HCT116 (cell line): Measurements from ENCODE around the gene CREBL2. TPM values are rescaled to one million over a fixed set of nuclear protein-coding genes. Genes with fewer than 3 reads are reported as not detected.

Experiments
- ATAC-seq: fragments of 200-7000 bp; cut with Tn5 transposase; 2 replicates; pipeline ENCODE4 v1.9.1; 2020; ENCODE audit warnings: mild to moderate bottlenecking, moderate library complexity
- BruUV-seq: library from RNA; stranded (reverse); fragments of 400-500 nt; replicated peaks from 2 replicates; lab custom pipeline; 2021; lab: Mats Ljungman, UMichigan
- CTCF ChIA-PET: fragments of 300-600 bp; sonication (Branson Sonifier 250); formaldehyde crosslinking; loops from one replicate; lab custom pipeline; 2021; ENCODE audit warnings: antibody characterized with exemption; lab: Charles Lee
- POLR2A ChIA-PET: fragments of 300-600, 350-600 bp; sonication (Branson Sonifier 250); formaldehyde crosslinking; loops from one replicate; lab custom pipeline; 2021; ENCODE audit warnings: antibody characterized with exemption; lab: Charles Lee
- RAD21 ChIA-PET, 2 experiments: fragments of 300-600 bp; sonication (Branson Sonifier 250); formaldehyde crosslinking; loops; one replicate each; lab custom pipeline; 2023; ENCODE audit warnings: low total read pairs in 2 of 2; ENCODE audit not compliant: uncharacterized antibody in 2 of 2, unreplicated experiment in 2 of 2, low non-redundant PET in 1 of 2; lab: Charles Lee
- DNase-seq: peaks from one replicate; pipeline ENCODE4 v3.0.0-alpha.2; 2010; ENCODE audit warnings: low read depth, low spot score
- H2AFZ ChIP-seq: fragments of 200-600 bp; shearing (Covaris generic), sonication (generic); 2 replicates; pipeline ENCODE4 v1.6.1; 2017; ENCODE audit warnings: low read depth, mixed run types, mixed read lengths, antibody characterized with exemption, low read length; ENCODE audit not compliant: poor library complexity, severe bottlenecking
- H3K27ac ChIP-seq: 2 replicates; pipeline ENCODE4 v1.5.1; 2012; ENCODE audit warnings: low read depth, low read length
- H3K27me3 ChIP-seq: fragments of 200-600 bp; sonication (generic); 2 replicates; pipeline ENCODE4 v1.6.1; 2016; ENCODE audit warnings: mixed run types, low read length, mixed read lengths; ENCODE audit not compliant: insufficient read depth
- H3K36me3 ChIP-seq, 2 experiments: fragments of 200-500 bp in 1 of 2; fragments of 200-600 bp in 1 of 2; sonication (Bioruptor generic) in 1 of 2; sonication (generic) in 1 of 2; 2 replicates each; pipeline versions ENCODE4 v1.5.1 to v1.6.1; 2014 to 2016; ENCODE audit warnings: low read length in 2 of 2, inconsistent platforms in 1 of 2, mixed read lengths in 1 of 2, mixed run types in 1 of 2; ENCODE audit not compliant: insufficient read depth in 2 of 2, control insufficient read depth in 1 of 2
- H3K4me1 ChIP-seq, 2 experiments: fragments of 200-600 bp in 1 of 2; sonication (generic) in 1 of 2; 2 replicates each; pipeline versions ENCODE4 v1.5.1 to v1.6.1; 2012 to 2017; ENCODE audit warnings: low read length in 2 of 2, inconsistent platforms in 1 of 2, mild to moderate bottlenecking in 1 of 2, mixed read lengths in 1 of 2, mixed run types in 1 of 2, moderate library complexity in 1 of 2; ENCODE audit not compliant: insufficient read depth in 2 of 2, control insufficient read depth in 1 of 2
- H3K4me2 ChIP-seq: fragments of 200-600 bp; sonication (generic); 2 replicates; pipeline ENCODE4 v1.6.1; 2017; ENCODE audit warnings: mixed run types, low read length, mixed read lengths
- H3K4me3 ChIP-seq, 2 experiments: fragments of 200-600 bp in 1 of 2; sonication (generic) in 1 of 2; replicated peaks in 1 of 2; 2 replicates each; pipeline ENCODE4 v1.5.1; 2011 to 2016; ENCODE audit warnings: low read length in 2 of 2, control low read depth in 1 of 2, low read depth in 1 of 2, mild to moderate bottlenecking in 1 of 2, mixed read lengths in 1 of 2, mixed run types in 1 of 2
- H3K79me2 ChIP-seq: fragments of 200-600 bp; sonication (generic); 2 replicates; pipeline ENCODE4 v1.6.1; 2017; ENCODE audit warnings: mild to moderate bottlenecking, mixed run types, low read length, moderate library complexity, mixed read lengths; ENCODE audit not compliant: insufficient read depth
- H3K9ac ChIP-seq: fragments of 200-600 bp; sonication (generic); 2 replicates; pipeline ENCODE4 v1.6.1; 2016; ENCODE audit warnings: low read length, mixed read lengths
- H3K9me2 ChIP-seq: fragments of 200-600 bp; sonication (generic), shearing (Covaris generic); 2 replicates; pipeline ENCODE4 v1.6.1; 2017; ENCODE audit warnings: mixed run types, mild to moderate bottlenecking, moderate library complexity; ENCODE audit not compliant: insufficient read depth
- H3K9me3 ChIP-seq, 2 experiments: fragments of 200-500 bp in 1 of 2; fragments of 200-600 bp in 1 of 2; sonication (Bioruptor generic) in 1 of 2; sonication (generic) in 1 of 2; 2 replicates each; pipeline ENCODE4 v1.6.1; 2014 to 2017; ENCODE audit warnings: low read length in 2 of 2, mixed read lengths in 2 of 2, inconsistent platforms in 1 of 2, low read depth in 1 of 2, mild to moderate bottlenecking in 1 of 2, mixed run types in 1 of 2, moderate library complexity in 1 of 2; ENCODE audit not compliant: control insufficient read depth in 1 of 2, insufficient read depth in 1 of 2
- H4K20me1 ChIP-seq: fragments of 200-600 bp; sonication (generic), shearing (Covaris generic); 2 replicates; pipeline ENCODE4 v1.6.1; 2017; ENCODE audit warnings: mixed run types, mild to moderate bottlenecking, moderate library complexity; ENCODE audit not compliant: insufficient read depth
- CBX3 ChIP-seq: IDR thresholded peaks from 2 replicates; pipeline ENCODE4 v1.6.1; 2012; ENCODE audit warnings: low read depth
- CTCF ChIP-seq, 3 experiments: fragments of 200-600 bp in 1 of 3; sonication (generic) in 1 of 3; IDR thresholded peaks in 2 of 3; conservative IDR thresholded peaks in 1 of 3; 2 replicates each; pipeline ENCODE4 v1.5.1; 2012 to 2017; ENCODE audit warnings: low read depth in 2 of 3, low read length in 2 of 3, antibody characterized with exemption in 1 of 3, borderline replicate concordance in 1 of 3, control low read depth in 1 of 3, mild to moderate bottlenecking in 1 of 3, mixed read lengths in 1 of 3, mixed run types in 1 of 3, moderate library complexity in 1 of 3; ENCODE audit not compliant: insufficient read depth in 1 of 3
- ELF1 ChIP-seq: IDR thresholded peaks from 2 replicates; pipeline ENCODE4 v1.6.1; 2012; ENCODE audit warnings: low read depth, borderline replicate concordance
- EZH2phosphoT487 ChIP-seq: fragments of 200-600 bp; IDR thresholded peaks from 2 replicates; pipeline ENCODE4 v1.6.1; 2018; ENCODE audit warnings: antibody characterized with exemption, borderline replicate concordance
- JUND ChIP-seq: IDR thresholded peaks from 2 replicates; pipeline ENCODE4 v1.6.1; 2012
- POLR2A ChIP-seq: IDR thresholded peaks from 2 replicates; pipeline ENCODE4 v1.7.0; 2011; ENCODE audit warnings: borderline replicate concordance; ENCODE audit not compliant: insufficient read depth, insufficient read length; ENCODE audit errors: extremely low read depth
- REST ChIP-seq: IDR thresholded peaks from 2 replicates; pipeline ENCODE4 v1.6.1; 2012; ENCODE audit warnings: low read depth
- SP1 ChIP-seq: IDR thresholded peaks from 2 replicates; pipeline ENCODE4 v1.6.1; 2012; ENCODE audit warnings: low read depth
- TCF7L2 ChIP-seq: IDR thresholded peaks from 2 replicates; pipeline ENCODE4 v1.7.0; 2011; ENCODE audit warnings: borderline replicate concordance, inconsistent platforms; ENCODE audit not compliant: insufficient read depth, insufficient read length; ENCODE audit errors: extremely low read depth
- YY1 ChIP-seq: IDR thresholded peaks from 2 replicates; pipeline ENCODE4 v1.6.1; 2011; ENCODE audit warnings: low read length, low read depth, moderate library complexity, mild to moderate bottlenecking; ENCODE audit not compliant: insufficient replicate concordance; ENCODE audit errors: extremely low read depth
- intact Hi-C: fragments of 100-400 bp; cut with micrococcal nuclease; formaldehyde crosslinking; loops from 2 replicates; pipeline ENCODE4 v1.10.0; 2022
- total RNA-seq: library from RNA; stranded (reverse); gene quantifications from one replicate; pipeline ENCODE4 v1.2.1, GENCODE V29; 2021; ENCODE audit not compliant: unreplicated experiment
- TF ChIP-seq, protein P1 (sequence below): IDR thresholded peaks from 2 replicates; pipeline ENCODE4 v1.6.1; 2012
- TF ChIP-seq, protein P2 (sequence below): IDR thresholded peaks from 2 replicates; pipeline ENCODE4 v1.6.1; 2012

CREBL2 gene
- total RNA-seq, 1 experiment from 2014 or later: 11.3 TPM

DNA sequence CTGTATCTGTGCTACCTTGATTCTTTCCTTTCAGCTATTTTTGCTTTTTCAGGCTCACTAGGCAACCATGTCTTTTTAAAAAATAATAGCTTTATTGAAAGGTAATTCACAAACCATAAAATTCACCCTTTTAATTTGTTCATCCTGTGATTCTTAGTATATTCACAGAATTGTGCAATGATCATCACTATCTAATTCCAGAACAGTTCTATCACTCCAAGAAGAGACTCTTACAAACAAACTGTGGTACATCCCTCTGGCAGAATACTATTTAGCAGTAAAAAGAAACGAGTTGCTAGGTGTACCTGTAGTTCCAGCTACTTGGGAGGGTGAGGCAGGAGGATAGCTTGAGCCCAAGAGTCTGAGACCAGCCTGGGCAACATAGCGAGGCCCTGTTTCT lies 14.8 kb downstream of the CREBL2 start (continued):
- TF ChIP-seq REST: no peak
- no peak for TF ChIP-seq SP1
- no peak for TF ChIP-seq EZH2phosphoT487
- TF ChIP-seq, protein P1, sequence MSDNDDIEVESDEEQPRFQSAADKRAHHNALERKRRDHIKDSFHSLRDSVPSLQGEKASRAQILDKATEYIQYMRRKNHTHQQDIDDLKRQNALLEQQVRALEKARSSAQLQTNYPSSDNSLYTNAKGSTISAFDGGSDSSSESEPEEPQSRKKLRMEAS: no peak
- TF ChIP-seq TCF7L2: no peak
- no peak for TF ChIP-seq JUND
- TF ChIP-seq CBX3: no peak

DNA sequence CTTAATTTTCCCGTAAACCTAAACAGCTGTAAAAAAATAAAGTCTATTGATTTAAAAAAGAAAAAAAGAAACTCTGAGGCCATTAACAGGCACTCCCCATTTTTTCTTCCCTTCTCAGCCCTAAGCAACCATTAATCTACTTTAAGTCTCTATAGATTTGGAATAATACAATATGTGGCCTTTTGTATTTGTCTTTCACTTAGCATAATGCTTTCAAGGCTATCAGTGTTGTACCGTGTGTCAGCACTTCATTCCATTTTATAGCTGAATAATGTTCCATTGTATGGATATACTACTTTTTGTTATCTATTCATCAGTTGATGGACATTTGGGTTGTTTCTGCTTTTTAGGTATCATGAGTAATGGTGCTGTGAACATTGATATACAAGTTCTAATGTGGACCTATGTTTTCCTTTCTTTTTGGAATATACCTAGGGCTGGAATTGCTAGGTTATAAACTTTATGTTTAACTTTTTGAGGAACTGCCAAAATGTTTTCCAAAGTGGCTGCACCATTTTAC lies 15.7 kb downstream of the CREBL2 start:
- DNase-seq (no peak), ATAC-seq (no peak)
- no peak overlapping the region for H3K9ac ChIP-seq
- H3K36me3 ChIP-seq: no peaks in the 10 kb centered on the region
- CTCF ChIA-PET: no interaction called here
- H3K27me3 ChIP-seq: no peaks in the 10 kb centered on the region
- no peak overlapping the region for H3K4me2 ChIP-seq
- H3K4me1 ChIP-seq: peaks cover 0 to 5% of the 10 kb centered on the region in 2 experiments; a peak in 1 of 4 replicates
- intact Hi-C loops: no loop called here
- RAD21 ChIA-PET: no interaction called here
- H2AFZ ChIP-seq: no peak overlapping the region
- no peaks in the 10 kb centered on the region for H4K20me1 ChIP-seq
- POLR2A ChIA-PET: no interaction called here
- H3K9me3 ChIP-seq: peaks cover 0 to 4% of the 10 kb centered on the region in 2 experiments; a peak in 1 of 4 replicates
- H3K27ac ChIP-seq: no peak overlapping the region
- no TSS peak for BruUV-seq
- H3K9me2 ChIP-seq: no peaks in the 10 kb centered on the region
- no peak overlapping the region for H3K4me3 ChIP-seq
- no peaks in the 10 kb centered on the region for H3K79me2 ChIP-seq
- TF ChIP-seq CTCF (IDR thresholded peaks at IDR 0.05 in 2 of 3, conservative IDR thresholded peaks at IDR 0.05 in 1 of 3; ENCODE audit: borderline replicate concordance in 1 of 3, insufficient read depth in 1 of 3, low read depth in 2 of 3, low read length in 2 of 3): no peak
- TF ChIP-seq POLR2A: no peak
- no peak for TF ChIP-seq YY1
- TF ChIP-seq TCF7L2: no peak
- TF ChIP-seq, protein P2, sequence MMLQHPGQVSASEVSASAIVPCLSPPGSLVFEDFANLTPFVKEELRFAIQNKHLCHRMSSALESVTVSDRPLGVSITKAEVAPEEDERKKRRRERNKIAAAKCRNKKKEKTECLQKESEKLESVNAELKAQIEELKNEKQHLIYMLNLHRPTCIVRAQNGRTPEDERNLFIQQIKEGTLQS: no peak
- TF ChIP-seq REST: no peak
- no peak for TF ChIP-seq ELF1
- TF ChIP-seq EZH2phosphoT487: no peak
